Chondrocyte (in vitro differentiated cells): Measurements from ENCODE around the gene HRH3. TPM values are rescaled to one million over a fixed set of nuclear protein-coding genes. Genes with fewer than 3 reads are reported as not detected.

Experiments
- DNase-seq: peaks from one replicate; pipeline ENCODE4 v3.0.0; 2021; ENCODE audit warnings: mixed read lengths, low spot score
- H3K27ac Mint-ChIP-seq: one replicate; pipeline ENCODE4 v1.8.0; 2021; ENCODE audit warnings: mild to moderate bottlenecking, moderate library complexity, mixed read lengths; ENCODE audit not compliant: unreplicated experiment
- H3K27me3 Mint-ChIP-seq: 2 replicates; pipeline ENCODE4 v1.8.0; 2021; ENCODE audit warnings: low read depth, mixed read lengths
- H3K36me3 Mint-ChIP-seq: 2 replicates; pipeline ENCODE4 v1.8.0; 2021; ENCODE audit warnings: low read depth, mixed read lengths
- H3K4me1 Mint-ChIP-seq: 2 replicates; pipeline ENCODE4 v1.8.0; 2021; ENCODE audit warnings: low read depth, mild to moderate bottlenecking, mixed read lengths
- H3K4me3 Mint-ChIP-seq: one replicate; pipeline ENCODE4 v1.8.0; 2021; ENCODE audit warnings: mild to moderate bottlenecking, moderate library complexity, mixed read lengths; ENCODE audit not compliant: unreplicated experiment
- H3K9me3 Mint-ChIP-seq: 2 replicates; pipeline ENCODE4 v1.8.0; 2021; ENCODE audit warnings: low read depth, mixed read lengths
- CTCF ChIP-seq: fragments of 200-600 bp; sonication (generic); IDR thresholded peaks from 2 replicates; pipeline ENCODE4 v1.5.0; 2021; ENCODE audit warnings: antibody characterized with exemption, mild to moderate bottlenecking, moderate library complexity
- total RNA-seq: library from RNA; stranded (reverse); gene quantifications from 3 replicates; pipeline ENCODE4 v1.2.1, GENCODE V29; 2021

HRH3 gene
- total RNA-seq, 1 donor from 2014 or later, result not detected

- Mint-ChIP-seq H3K36me3 (peaks cover 3% of the 10 kb centered on the region), H3K4me1 (peaks cover 36% of the 10 kb centered on the region), H3K4me3 (peak overlapping the region; percentile 36), H3K27ac (no peak overlapping the region), H3K9me3 (no peaks in the 10 kb centered on the region), H3K27me3 (no peaks in the 10 kb centered on the region)
- no peak for TF ChIP-seq CTCF
- no peak for DNase-seq
These were observed 20.1 kb upstream of the HRH3 start for GRCh38 chr20:62240020-62240685.

GRCh38 chr20:62239278-62239879 is 19.3 kb upstream of the HRH3 start:
- no peaks in the 10 kb centered on the region for H3K9me3 Mint-ChIP-seq
- peaks cover 36% of the 10 kb centered on the region for H3K4me1 Mint-ChIP-seq
- no peak for DNase-seq
- no peaks in the 10 kb centered on the region for H3K27me3 Mint-ChIP-seq
- H3K4me3 Mint-ChIP-seq, result peak overlapping the region; percentile 78
- H3K36me3 Mint-ChIP-seq, result peaks cover 3% of the 10 kb centered on the region
- TF ChIP-seq CTCF, result no peak
- H3K27ac Mint-ChIP-seq, result peak overlapping the region; percentile 74

- peaks cover 36% of the 10 kb centered on the region for H3K4me1 Mint-ChIP-seq
- H3K4me3 Mint-ChIP-seq, result peak overlapping the region; percentile 78
- TF ChIP-seq CTCF, result no peak
- H3K9me3 Mint-ChIP-seq, result no peaks in the 10 kb centered on the region
- peaks cover 3% of the 10 kb centered on the region for H3K36me3 Mint-ChIP-seq
- H3K27me3 Mint-ChIP-seq, result no peaks in the 10 kb centered on the region
- H3K27ac Mint-ChIP-seq, result peak overlapping the region; percentile 74
- no peak for DNase-seq
These were observed 18.6 kb upstream of the HRH3 start for GRCh38 chr20:62238569-62239277.

GRCh38 chr20:62237801-62238568 is 17.9 kb upstream of the HRH3 start, which contains the start of gene OSBPL2:
Gene OSBPL2 (plus strand): TSS chr20:62238521. CDS start chr20:62256185, 17,664 bp downstream.
- Mint-ChIP-seq H3K27me3 (no peaks in the 10 kb centered on the region), H3K27ac (peak within 1 kb of the TSS; percentile 74)

More at GRCh38 chr20:62237801-62238568, 17.9 kb upstream of the HRH3 start, which contains the start of gene OSBPL2:
- Mint-ChIP-seq H3K4me3 (peak within 1 kb of the TSS; percentile 82), H3K9me3 (no peaks in the 10 kb centered on the region), H3K36me3 (peaks cover 3% of the 10 kb centered on the region), H3K4me1 (peaks cover 36% of the 10 kb centered on the region)
- no peak for TF ChIP-seq CTCF
- peak; percentile 100 for DNase-seq
